Cardiac fibroblast (primary cell): ENCODE data around the gene HMOX2.

Experiments
- DNase-seq, 2 donors: peaks; one replicate each; pipeline versions ENCODE4 v3.0.0 to v3.0.0-alpha.2; 2010; ENCODE audit warnings: low read depth in 2 of 2
- H3K4me3 ChIP-seq, 2 donors: replicated peaks in 1 of 2; 1 replicate in 1 of 2; 2 replicates in 1 of 2; pipeline ENCODE4 v1.5.1; 2011; ENCODE audit warnings: low read depth in 2 of 2, low read length in 2 of 2, mild to moderate bottlenecking in 2 of 2, moderate library complexity in 1 of 2
- CTCF ChIP-seq: IDR thresholded peaks from one replicate; pipeline ENCODE4 v1.5.1; 2011; ENCODE audit warnings: low read depth, mild to moderate bottlenecking, low read length, inconsistent platforms

The HMOX2 gene

DNA sequence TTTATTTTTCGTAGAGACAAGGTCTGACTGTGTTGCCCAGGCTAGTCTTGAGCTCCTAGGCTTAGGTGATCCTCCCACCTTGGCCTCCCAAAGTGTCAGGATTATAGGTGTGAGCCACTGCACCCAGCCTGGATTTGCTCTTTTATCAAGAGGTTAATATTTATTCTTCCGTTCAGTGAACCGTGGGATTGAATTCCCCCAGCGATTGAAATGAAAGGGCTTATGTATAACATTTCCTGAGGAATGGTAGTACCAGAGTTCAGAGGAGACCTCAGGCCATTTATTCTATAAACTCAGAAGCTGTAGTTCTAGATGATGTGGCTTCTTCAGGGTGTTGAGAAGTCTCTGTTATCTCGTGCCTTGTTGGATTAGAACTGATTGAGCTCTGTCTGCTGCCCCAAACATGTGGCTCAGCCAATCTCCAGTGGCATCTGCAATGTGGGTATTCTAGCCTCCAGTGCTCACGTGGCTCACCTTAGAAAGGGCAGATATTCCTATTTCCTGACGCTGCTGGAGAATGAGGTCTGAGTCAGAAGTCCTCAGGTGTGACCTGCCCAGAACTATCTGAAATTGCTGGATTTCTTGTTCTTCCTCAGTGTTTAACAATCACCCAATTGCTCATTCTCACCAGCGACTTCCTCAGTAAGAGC, 22.5 kb downstream of the HMOX2 start:
- no peak overlapping the region for H3K4me3 ChIP-seq
- DNase-seq, result no peak
- no peak for TF ChIP-seq CTCF

- no peak for DNase-seq
- TF ChIP-seq CTCF, result no peak
Observed at GRCh38 chr16:4499196-4499555, 23.0 kb downstream of the HMOX2 start.

DNA sequence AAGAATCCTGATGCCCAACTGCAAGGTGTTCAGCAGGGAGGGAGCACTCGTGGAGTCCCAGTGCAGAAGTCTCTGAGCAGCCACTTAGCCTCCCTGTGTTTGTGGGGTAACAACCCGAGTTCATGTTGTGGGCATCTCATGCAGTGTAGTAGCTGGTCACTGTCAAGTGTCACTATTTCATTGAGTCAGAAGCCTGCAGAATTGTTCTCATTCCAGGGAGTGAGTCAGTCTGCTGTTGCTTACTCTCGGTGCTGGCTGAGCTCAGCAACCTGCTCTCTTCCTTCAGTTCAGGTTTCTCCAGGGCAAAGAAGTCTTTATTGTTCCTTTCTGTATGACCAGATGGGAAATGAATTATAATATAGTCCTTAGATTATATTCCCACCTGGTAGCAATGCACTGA, 24.1 kb downstream of the HMOX2 start:
- TF ChIP-seq CTCF, result no peak
- DNase-seq, result peak; percentile 80 to 87
- H3K4me3 ChIP-seq, result no peak overlapping the region

More at GRCh38 chr16:4499196-4499555, 23.0 kb downstream of the HMOX2 start:
- no peak overlapping the region for H3K4me3 ChIP-seq

- H3K4me3 ChIP-seq, result no peak overlapping the region
- no peak for TF ChIP-seq CTCF
- peak; percentile 34 to 69 for DNase-seq
Observed at GRCh38 chr16:4501071-4501478, 24.9 kb downstream of the HMOX2 start.

DNA sequence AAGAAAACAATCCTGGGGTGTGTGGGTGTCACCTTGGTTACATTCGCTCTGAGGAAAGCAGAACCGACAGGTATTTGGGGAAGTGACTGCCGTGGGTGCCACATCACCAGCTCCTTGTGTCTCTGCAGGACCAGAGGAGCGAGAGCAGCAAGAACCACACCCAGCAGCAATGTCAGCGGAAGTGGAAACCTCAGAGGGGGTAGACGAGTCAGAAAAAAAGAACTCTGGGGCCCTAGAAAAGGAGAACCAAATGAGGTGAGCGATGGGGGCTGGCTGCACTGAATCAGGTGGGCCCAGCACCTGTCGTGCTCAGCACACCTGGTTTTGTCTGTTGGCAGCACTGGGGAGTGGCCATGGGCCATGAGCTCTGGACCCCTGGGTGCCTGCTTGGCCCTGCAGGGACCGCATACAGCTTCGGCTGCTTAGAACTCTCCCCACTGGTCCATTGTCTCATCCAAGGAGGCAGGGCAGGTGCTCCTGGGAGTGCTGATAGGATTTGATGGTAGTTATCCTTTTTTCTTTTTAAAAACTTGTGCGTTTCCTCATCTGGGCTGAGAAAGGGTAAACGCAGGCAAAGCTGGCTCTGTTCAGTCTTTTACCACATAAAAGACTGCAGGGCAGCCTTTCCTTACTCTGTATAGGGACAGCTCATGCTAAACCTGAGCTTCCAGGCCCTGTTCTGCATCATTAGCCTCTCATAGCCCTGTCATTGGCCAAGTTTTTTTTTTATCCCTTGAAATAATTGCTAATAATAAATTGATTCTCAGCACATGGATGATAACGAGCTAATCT, 29.4 kb downstream of the HMOX2 start:
- no peak for TF ChIP-seq CTCF
- no peak for DNase-seq
- H3K4me3 ChIP-seq, result no peak overlapping the region

DNA sequence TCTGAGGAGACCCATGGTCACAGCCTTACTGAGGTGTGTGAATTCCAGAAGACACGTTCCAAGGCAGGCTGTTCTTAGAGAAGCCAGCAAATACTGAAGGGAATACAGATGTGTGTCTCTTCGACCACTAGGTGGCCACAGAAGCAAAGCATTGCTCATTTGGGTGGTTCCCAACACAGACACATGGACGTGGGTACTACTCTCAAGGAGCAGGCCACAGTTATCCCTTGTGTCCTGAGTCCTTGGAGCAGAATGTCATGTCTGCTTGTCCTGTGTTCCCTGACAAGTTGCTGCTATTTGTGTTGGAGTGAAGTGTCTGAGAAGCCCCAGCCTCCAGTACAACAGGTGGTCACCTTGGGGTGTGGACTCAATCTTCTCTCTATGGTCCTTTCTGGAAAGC, 30.3 kb downstream of the HMOX2 start:
- no peak overlapping the region for H3K4me3 ChIP-seq
- peak; percentile 83 for TF ChIP-seq CTCF
- DNase-seq, result peak; percentile 87 to 88
